ENCODE measurements around the gene WNK3. TPM values are rescaled to one million over a fixed set of nuclear protein-coding genes. Genes with fewer than 3 reads are reported as not detected.

Gene WNK3
- total RNA-seq, 1 experiment from 2014 or later: 0.33 TPM

DNA sequence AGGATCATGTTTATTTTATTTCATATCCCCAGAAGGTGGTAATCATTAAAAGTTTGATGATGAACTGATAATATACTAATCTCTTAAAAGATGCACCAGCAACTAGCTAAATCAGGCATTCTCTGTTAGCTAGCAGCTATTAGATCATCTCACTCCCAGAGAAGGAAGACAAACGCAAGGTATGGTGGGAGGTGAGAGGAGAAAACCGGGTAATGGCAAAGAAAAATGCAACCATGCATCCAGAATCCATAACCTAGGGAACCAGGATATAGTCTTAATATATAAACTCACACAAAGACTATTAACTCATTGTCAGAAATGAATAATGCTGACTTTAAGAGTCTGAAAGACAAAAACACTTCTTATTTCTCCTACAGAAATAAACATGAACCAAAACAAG, 66.1 kb downstream of the WNK3 start:
- intact Hi-C loops (cut with micrococcal nuclease): no loop called here
- CTCF ChIA-PET: no interaction called here
- TF ChIP-seq, protein P1, sequence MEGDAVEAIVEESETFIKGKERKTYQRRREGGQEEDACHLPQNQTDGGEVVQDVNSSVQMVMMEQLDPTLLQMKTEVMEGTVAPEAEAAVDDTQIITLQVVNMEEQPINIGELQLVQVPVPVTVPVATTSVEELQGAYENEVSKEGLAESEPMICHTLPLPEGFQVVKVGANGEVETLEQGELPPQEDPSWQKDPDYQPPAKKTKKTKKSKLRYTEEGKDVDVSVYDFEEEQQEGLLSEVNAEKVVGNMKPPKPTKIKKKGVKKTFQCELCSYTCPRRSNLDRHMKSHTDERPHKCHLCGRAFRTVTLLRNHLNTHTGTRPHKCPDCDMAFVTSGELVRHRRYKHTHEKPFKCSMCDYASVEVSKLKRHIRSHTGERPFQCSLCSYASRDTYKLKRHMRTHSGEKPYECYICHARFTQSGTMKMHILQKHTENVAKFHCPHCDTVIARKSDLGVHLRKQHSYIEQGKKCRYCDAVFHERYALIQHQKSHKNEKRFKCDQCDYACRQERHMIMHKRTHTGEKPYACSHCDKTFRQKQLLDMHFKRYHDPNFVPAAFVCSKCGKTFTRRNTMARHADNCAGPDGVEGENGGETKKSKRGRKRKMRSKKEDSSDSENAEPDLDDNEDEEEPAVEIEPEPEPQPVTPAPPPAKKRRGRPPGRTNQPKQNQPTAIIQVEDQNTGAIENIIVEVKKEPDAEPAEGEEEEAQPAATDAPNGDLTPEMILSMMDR (conservative IDR thresholded peaks at IDR 0.05; ENCODE audit: low read depth, low read length): no peak
- TF ChIP-seq EZH2 (IDR thresholded peaks at IDR 0.05; ENCODE audit: low read length, unreplicated experiment) (no peak), EZH2phosphoT487 (IDR thresholded peaks at IDR 0.05; ENCODE audit: borderline replicate concordance, low read length) (no peak)
- Histone ChIP-seq H2AFZ (ENCODE audit: low read length) (no peak overlapping the region), H3K9ac (ENCODE audit: low read length) (no peak overlapping the region), H3K4me3 (ENCODE audit: low read length) (no peak overlapping the region), H3K79me2 (ENCODE audit: low read length) (no peaks in the 10 kb centered on the region), H4K20me1 (ENCODE audit: low read length) (no peaks in the 10 kb centered on the region), H3K4me1 (ENCODE audit: insufficient read depth, low read length) (no peaks in the 10 kb centered on the region), H3F3A (ENCODE audit: low read length, unreplicated experiment) (no peaks in the 10 kb centered on the region), H3K36me3 (ENCODE audit: low read depth, low read length) (no peaks in the 10 kb centered on the region), H3K9me3 (ENCODE audit: low read length) (no peaks in the 10 kb centered on the region), H3K27me3 (ENCODE audit: low read length) (peaks cover 21% of the 10 kb centered on the region), H3K9me2 (replicated peaks; ENCODE audit: low read length) (no peaks in the 10 kb centered on the region), H3K4me2 (ENCODE audit: low read length) (no peak overlapping the region), H3K27ac (ENCODE audit: low read length) (no peak overlapping the region)
- POLR2A ChIA-PET (ENCODE audit: unreplicated experiment): no interaction called here
- DNase-seq (no peak), ATAC-seq (no peak)
- no TSS peak for BruUV-seq (replicated peaks)

DNA sequence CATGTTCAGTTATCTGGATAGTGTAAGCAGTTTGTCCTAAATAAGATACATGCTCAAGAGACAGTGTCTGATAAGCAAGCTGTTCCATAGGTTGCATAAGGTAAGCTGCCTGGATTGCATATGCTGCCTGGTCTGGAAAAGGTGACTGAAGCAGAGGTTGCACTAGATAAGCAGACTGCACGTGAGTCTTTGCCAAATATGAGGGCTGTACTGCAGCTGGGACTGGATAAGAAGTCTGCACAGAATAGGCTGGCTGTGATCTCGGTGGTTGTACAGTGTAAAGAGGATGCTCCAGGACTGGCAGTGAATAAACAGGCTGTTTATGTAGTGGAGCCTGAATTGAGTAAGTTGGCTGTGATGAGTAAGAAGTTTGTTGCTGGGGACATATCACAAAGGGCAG, 68.9 kb downstream of the WNK3 start:
- no peaks in the 10 kb centered on the region for H3F3A ChIP-seq (ENCODE audit: low read length, unreplicated experiment)
- intact Hi-C loops (cut with micrococcal nuclease): no loop called here
- no peaks in the 10 kb centered on the region for H3K9me3 ChIP-seq (ENCODE audit: low read length)
- DNase-seq (no peak), ATAC-seq (no peak)
- no peaks in the 10 kb centered on the region for H3K79me2 ChIP-seq (ENCODE audit: low read length)
- ChIA-PET POLR2A (ENCODE audit: unreplicated experiment) (no interaction called here), CTCF (no interaction called here)
- no peak overlapping the region for H3K9ac ChIP-seq (ENCODE audit: low read length)
- no peak overlapping the region for H3K4me3 ChIP-seq (ENCODE audit: low read length)
- no peaks in the 10 kb centered on the region for H3K4me1 ChIP-seq (ENCODE audit: insufficient read depth, low read length)
- H3K27ac ChIP-seq (ENCODE audit: low read length): no peak overlapping the region
- BruUV-seq (replicated peaks): no TSS peak
- no peak overlapping the region for H2AFZ ChIP-seq (ENCODE audit: low read length)
- no peaks in the 10 kb centered on the region for H3K36me3 ChIP-seq (ENCODE audit: low read depth, low read length)
- H3K9me2 ChIP-seq (replicated peaks; ENCODE audit: low read length): no peaks in the 10 kb centered on the region
- H3K27me3 ChIP-seq (ENCODE audit: low read length): peaks cover 21% of the 10 kb centered on the region
- no peak overlapping the region for H3K4me2 ChIP-seq (ENCODE audit: low read length)
- H4K20me1 ChIP-seq (ENCODE audit: low read length): no peaks in the 10 kb centered on the region
- TF ChIP-seq EZH2 (IDR thresholded peaks at IDR 0.05; ENCODE audit: low read length, unreplicated experiment): no peak
- TF ChIP-seq EZH2phosphoT487 (IDR thresholded peaks at IDR 0.05; ENCODE audit: borderline replicate concordance, low read length): no peak
- TF ChIP-seq, protein P1 (conservative IDR thresholded peaks at IDR 0.05; ENCODE audit: low read depth, low read length): no peak

DNA sequence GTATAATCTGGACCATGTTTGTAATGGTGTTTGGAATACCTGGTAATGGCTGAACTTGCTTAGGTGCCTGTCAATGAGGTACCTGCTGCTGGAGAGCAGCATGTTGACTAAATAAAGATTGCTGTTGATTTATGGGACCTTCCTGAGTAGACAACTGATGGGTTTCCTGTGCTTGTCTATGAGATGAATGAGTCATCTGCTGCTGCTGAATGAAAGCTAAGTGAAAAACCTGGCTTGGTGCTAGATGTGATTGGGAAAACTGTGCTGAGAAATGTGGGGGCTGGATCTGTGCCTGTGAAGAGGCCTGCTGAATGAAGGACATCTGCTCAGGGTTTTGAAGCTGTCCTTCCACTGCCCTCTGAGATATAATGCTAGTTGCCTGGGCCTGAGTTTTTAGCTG, 69.6 kb downstream of the WNK3 start:
- intact Hi-C loops (cut with micrococcal nuclease): no loop called here

More for the DNA sequence above, 69.6 kb downstream of the WNK3 start:
- ChIA-PET POLR2A (ENCODE audit: unreplicated experiment) (no interaction called here), CTCF (no interaction called here)
- Histone ChIP-seq H3F3A (ENCODE audit: low read length, unreplicated experiment) (no peaks in the 10 kb centered on the region), H4K20me1 (ENCODE audit: low read length) (no peaks in the 10 kb centered on the region), H3K9me2 (replicated peaks; ENCODE audit: low read length) (no peaks in the 10 kb centered on the region), H3K4me1 (ENCODE audit: insufficient read depth, low read length) (no peaks in the 10 kb centered on the region), H2AFZ (ENCODE audit: low read length) (no peak overlapping the region), H3K9ac (ENCODE audit: low read length) (no peak overlapping the region), H3K36me3 (ENCODE audit: low read depth, low read length) (no peaks in the 10 kb centered on the region), H3K79me2 (ENCODE audit: low read length) (no peaks in the 10 kb centered on the region), H3K4me3 (ENCODE audit: low read length) (no peak overlapping the region), H3K4me2 (ENCODE audit: low read length) (no peak overlapping the region), H3K27ac (ENCODE audit: low read length) (no peak overlapping the region), H3K27me3 (ENCODE audit: low read length) (peaks cover 18% of the 10 kb centered on the region), H3K9me3 (ENCODE audit: low read length) (no peaks in the 10 kb centered on the region)
- no peak for DNase-seq
- TF ChIP-seq, protein P1 (conservative IDR thresholded peaks at IDR 0.05; ENCODE audit: low read depth, low read length): no peak
- TF ChIP-seq EZH2 (IDR thresholded peaks at IDR 0.05; ENCODE audit: low read length, unreplicated experiment): no peak
- TF ChIP-seq EZH2phosphoT487 (IDR thresholded peaks at IDR 0.05; ENCODE audit: borderline replicate concordance, low read length): no peak
- BruUV-seq (replicated peaks): no TSS peak
- ATAC-seq: peak; percentile 31; the same call in 1 of the 2 replicates

Measured in PC-3 (cell line).